ENCODE measurements around the gene MBD4.
"Not testable (repeated sequence)": the region's sequence is repeated elsewhere in the genome, so short reads cannot be mapped to it uniquely, and the experiment has no call there.

MBD4 gene

GRCh38 chr3:129417326-129417725 lies 22.4 kb downstream of the MBD4 start:
- peaks cover 5% of the 10 kb centered on the region; the same call in 1 of the 2 replicates for H3K4me1 ChIP-seq (ENCODE audit: insufficient read depth, low read length)
- no peaks in the 10 kb centered on the region; the same call in 1 of the 2 replicates for H3K9me3 ChIP-seq (ENCODE audit: control insufficient read depth, insufficient read depth, low read length)
- H3K9ac ChIP-seq (ENCODE audit: low read depth, low read length): no peak overlapping the region
- H3K36me3 ChIP-seq (ENCODE audit: insufficient read depth, low read length): no peaks in the 10 kb centered on the region

DNA sequence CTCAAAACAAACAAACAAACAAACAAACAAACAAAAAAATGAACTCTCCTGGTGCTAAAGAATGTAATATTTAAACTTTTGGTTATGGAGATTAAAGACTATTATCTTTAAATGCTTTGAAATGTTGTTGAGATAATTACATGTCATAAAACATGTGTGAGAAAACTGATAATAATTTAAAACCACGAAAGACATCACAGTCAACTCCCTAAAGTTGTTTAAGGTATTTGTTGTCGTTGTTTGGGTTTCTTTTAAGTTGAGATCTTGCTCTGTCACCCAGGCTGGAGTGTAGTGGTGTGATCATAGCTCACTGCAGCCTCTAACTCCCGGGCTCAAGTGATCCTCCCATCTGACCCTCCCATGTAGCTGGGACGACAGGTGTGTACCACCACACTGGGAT lies 23.3 kb downstream of the MBD4 start:
- H3K4me1 ChIP-seq (ENCODE audit: insufficient read depth, low read length): peaks cover 5% of the 10 kb centered on the region; the same call in 1 of the 2 replicates
- no peaks in the 10 kb centered on the region for H3K36me3 ChIP-seq (ENCODE audit: insufficient read depth, low read length)
- H3K9ac ChIP-seq (ENCODE audit: low read depth, low read length): no peak overlapping the region
- no peaks in the 10 kb centered on the region; the same call in 1 of the 2 replicates for H3K9me3 ChIP-seq (ENCODE audit: control insufficient read depth, insufficient read depth, low read length)

DNA sequence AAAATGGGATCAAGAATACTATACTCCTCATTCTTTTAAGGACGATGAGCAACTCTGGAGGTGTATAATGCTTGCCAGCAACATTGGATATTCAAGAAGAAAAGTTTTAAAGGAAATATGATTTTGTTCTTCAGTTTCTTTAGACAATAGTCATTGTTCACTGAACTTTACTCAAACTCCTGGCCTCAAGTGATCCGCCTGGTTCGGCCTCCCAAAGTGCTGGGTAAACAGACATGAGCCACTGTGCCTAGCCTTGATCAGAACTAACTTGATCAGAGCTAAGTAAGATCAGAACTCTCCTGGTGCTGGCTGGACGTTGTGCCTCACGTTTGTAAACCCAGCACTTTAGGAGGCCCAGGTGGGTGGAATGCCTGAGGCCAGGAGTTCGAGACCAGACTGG lies 23.9 kb downstream of the MBD4 start:
- Histone ChIP-seq H3K9ac (ENCODE audit: low read depth, low read length) (no peak overlapping the region), H3K9me3 (ENCODE audit: control insufficient read depth, insufficient read depth, low read length) (no peaks in the 10 kb centered on the region; the same call in 1 of the 2 replicates), H3K4me1 (ENCODE audit: insufficient read depth, low read length) (peaks cover 5% of the 10 kb centered on the region; the same call in 1 of the 2 replicates), H3K36me3 (ENCODE audit: insufficient read depth, low read length) (no peaks in the 10 kb centered on the region)

- no peaks in the 10 kb centered on the region; the same call in 1 of the 2 replicates for H3K9me3 ChIP-seq (ENCODE audit: control insufficient read depth, insufficient read depth, low read length)
- no peak overlapping the region for H3K9ac ChIP-seq (ENCODE audit: low read depth, low read length)
- no peaks in the 10 kb centered on the region for H3K36me3 ChIP-seq (ENCODE audit: insufficient read depth, low read length)
These were observed 24.4 kb downstream of the MBD4 start for GRCh38 chr3:129415378-129415777.

DNA sequence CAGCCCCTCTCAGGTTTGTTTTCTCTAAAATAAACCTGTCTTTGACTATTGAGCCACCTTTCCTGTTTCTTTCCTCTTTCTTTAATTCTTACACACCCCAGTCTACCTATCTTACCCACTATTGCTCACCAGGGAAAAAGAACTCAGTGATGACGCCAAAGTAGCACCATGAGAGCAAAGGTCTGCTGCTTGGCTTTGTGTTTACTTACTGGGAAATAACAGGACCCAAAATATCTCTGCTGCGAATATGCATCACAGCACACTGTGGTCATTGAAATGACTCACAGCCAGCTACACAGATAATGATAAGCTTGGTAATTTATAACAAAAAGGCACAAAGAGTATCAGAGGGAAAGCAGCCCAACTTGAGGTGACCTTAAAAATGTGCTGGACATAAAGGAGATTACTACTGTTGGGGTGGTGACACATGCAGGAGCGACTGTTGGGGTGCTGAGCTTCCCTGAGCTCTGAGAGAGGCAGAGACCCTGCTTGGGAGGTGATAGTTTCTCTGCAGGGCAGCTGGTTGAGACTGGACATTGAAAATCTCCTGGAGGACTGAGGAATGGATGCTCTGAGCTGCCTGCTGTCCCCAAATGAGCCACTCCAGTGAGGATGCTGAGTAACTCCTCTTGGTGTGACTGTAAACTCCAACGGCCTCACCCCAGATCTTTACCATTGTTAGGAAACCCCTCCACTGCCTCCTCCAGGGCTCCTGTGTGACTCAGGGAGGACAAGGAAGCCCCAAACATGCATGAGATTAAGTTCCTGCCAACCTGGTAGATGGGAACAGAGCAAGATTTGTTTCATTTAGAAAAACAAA lies 25.9 kb downstream of the MBD4 start:
- H3K4me1 ChIP-seq (ENCODE audit: insufficient read depth, low read length): peaks cover 5% of the 10 kb centered on the region; the same call in 1 of the 2 replicates
- no peak overlapping the region for H3K9ac ChIP-seq (ENCODE audit: low read depth, low read length)
- no peaks in the 10 kb centered on the region for H3K9me3 ChIP-seq (ENCODE audit: control insufficient read depth, insufficient read depth, low read length)
- H3K36me3 ChIP-seq (ENCODE audit: insufficient read depth, low read length): no peaks in the 10 kb centered on the region

More at GRCh38 chr3:129415378-129415777, 24.4 kb downstream of the MBD4 start:
- H3K4me1 ChIP-seq (ENCODE audit: insufficient read depth, low read length): peaks cover 5% of the 10 kb centered on the region; the same call in 1 of the 2 replicates

DNA sequence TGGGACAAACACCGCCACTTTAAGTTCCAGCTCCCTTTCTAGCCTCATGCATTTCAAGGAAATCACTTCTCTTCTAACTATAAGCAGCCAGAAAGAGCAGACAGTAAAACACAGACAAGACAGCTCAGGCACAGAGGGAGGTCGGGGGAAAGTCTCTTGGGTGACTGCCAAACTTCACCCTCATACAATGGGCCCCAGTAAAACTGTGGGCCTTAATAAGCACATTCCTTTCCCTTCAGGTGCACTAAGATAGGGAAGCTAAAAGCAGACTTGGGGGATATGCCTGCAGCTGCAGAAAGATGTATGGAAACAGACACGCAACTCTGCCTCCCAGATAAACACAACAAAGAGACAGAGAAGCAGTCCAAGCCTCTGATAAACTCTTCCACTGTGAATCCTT lies 26.5 kb downstream of the MBD4 start:
- H3K4me1 ChIP-seq (ENCODE audit: insufficient read depth, low read length); H3K9me3 ChIP-seq (ENCODE audit: control insufficient read depth, insufficient read depth, low read length); H3K9ac ChIP-seq (ENCODE audit: low read depth, low read length); H3K36me3 ChIP-seq (ENCODE audit: insufficient read depth, low read length): not testable (repeated sequence)

DNA sequence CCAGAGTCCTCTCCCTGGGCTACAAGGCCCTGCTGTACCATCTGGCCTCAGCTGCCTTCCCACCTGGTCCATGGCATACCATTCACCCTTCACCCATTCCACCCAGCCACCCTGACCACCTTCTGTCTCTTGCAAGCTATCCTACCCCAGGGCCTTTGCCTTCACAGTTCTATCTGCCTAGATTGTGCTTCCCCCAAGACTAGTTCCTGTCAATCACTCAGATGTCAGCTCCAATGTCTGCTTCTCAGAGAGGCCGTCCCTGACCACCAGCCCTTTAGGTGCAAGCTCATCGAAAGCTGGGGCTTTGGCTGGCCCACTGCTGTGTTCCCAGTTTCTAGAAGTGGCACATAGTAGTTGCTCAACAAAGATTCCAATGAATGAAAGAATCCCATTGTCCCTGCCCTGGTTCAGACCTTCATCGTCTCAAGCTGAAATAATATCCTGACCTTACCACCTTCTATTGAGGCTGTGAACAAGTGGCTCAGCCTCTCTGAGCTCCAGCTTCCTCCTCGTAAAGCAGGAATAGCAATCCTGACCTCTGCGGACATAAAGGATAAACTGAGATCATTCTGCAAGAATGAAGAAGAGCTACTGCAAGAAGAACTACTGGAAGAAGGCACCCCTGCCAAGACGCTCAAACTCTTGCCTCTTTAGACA lies 27.1 kb downstream of the MBD4 start:
- Histone ChIP-seq H3K36me3 (ENCODE audit: insufficient read depth, low read length) (no peaks in the 10 kb centered on the region), H3K4me1 (ENCODE audit: insufficient read depth, low read length) (no peaks in the 10 kb centered on the region), H3K9ac (ENCODE audit: low read depth, low read length) (no peak overlapping the region), H3K9me3 (ENCODE audit: control insufficient read depth, insufficient read depth, low read length) (no peaks in the 10 kb centered on the region)

- Histone ChIP-seq H3K9ac (ENCODE audit: low read depth, low read length) (no peak overlapping the region), H3K4me1 (ENCODE audit: insufficient read depth, low read length) (no peaks in the 10 kb centered on the region), H3K36me3 (ENCODE audit: insufficient read depth, low read length) (no peaks in the 10 kb centered on the region), H3K9me3 (ENCODE audit: control insufficient read depth, insufficient read depth, low read length) (no peaks in the 10 kb centered on the region)
These were observed 28.8 kb downstream of the MBD4 start for GRCh38 chr3:129410971-129411370.

DNA sequence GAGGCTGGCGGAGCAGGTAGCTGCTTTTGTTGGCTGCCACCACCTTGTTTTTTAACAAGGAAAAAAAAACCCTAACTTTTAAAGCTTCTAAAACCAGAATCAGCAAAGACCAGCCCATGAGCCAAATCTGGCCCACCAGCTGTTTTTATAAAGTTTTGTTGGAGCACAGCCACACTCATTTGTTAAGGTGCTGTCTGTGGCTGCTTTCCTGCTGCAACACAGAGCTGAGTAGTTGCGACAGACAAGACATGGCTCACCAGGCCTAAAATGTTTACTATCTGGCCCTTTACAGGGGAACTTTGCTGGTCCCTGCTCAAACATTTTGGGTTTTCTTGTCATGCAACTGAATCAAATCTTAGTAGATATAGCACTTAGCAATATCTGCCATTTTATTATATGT lies 30.2 kb downstream of the MBD4 start:
- Histone ChIP-seq H3K9me3 (ENCODE audit: control insufficient read depth, insufficient read depth, low read length) (no peaks in the 10 kb centered on the region), H3K36me3 (ENCODE audit: insufficient read depth, low read length) (no peaks in the 10 kb centered on the region), H3K9ac (ENCODE audit: low read depth, low read length) (no peak overlapping the region), H3K4me1 (ENCODE audit: insufficient read depth, low read length) (no peaks in the 10 kb centered on the region)

DNA sequence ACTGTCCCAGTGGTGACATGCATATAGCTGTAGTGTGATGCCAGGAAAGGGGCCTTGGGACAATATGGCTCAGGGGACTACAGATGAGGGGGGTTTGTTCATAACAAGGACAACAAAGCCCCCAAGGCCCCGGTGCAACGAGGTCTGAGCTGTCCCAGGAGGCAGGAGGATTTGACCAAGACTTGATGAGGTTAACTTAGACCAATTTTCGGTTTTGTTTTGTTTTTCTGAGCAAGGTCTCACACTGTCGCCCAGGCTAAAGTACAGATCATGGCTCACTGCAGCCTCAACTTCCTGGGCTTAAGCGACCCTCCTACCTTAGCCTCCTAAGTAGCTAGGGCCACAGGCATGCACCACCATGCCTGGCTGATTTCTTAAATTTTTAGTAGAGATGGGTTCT lies 35.1 kb downstream of the MBD4 start:
- no peaks in the 10 kb centered on the region for H3K36me3 ChIP-seq (ENCODE audit: insufficient read depth, low read length)
- no peaks in the 10 kb centered on the region for H3K9me3 ChIP-seq (ENCODE audit: control insufficient read depth, insufficient read depth, low read length)
- H3K4me1 ChIP-seq (ENCODE audit: insufficient read depth, low read length): no peaks in the 10 kb centered on the region
- H3K9ac ChIP-seq (ENCODE audit: low read depth, low read length): no peak overlapping the region

GRCh38 chr3:129404130-129404529 lies 35.6 kb downstream of the MBD4 start:
- H3K9me3 ChIP-seq (ENCODE audit: control insufficient read depth, insufficient read depth, low read length): no peaks in the 10 kb centered on the region
- H3K36me3 ChIP-seq (ENCODE audit: insufficient read depth, low read length): no peaks in the 10 kb centered on the region
- no peaks in the 10 kb centered on the region for H3K4me1 ChIP-seq (ENCODE audit: insufficient read depth, low read length)
- H3K9ac ChIP-seq (ENCODE audit: low read depth, low read length): no peak overlapping the region

DNA sequence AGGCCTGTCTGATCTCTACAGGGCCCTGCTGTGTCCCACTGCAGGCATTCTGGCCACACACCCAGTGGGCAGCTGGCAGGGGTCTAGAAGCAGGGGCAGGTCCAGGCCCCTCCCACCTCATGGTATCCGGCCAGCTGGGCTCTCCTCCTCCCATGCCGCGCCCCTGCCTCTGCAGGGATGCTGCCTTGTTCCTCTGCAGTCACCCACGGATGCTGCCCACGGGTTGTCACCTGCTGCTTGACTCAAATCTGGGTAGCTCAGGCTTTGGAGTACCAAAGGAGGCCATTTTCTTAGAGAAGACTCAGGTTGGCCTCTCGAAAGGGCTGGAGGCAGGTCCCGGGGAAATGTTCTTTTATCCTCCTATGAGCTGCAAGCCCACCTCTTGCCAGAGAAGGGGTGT lies 36.3 kb downstream of the MBD4 start:
- Histone ChIP-seq H3K9ac (ENCODE audit: low read depth, low read length) (no peak overlapping the region), H3K36me3 (ENCODE audit: insufficient read depth, low read length) (no peaks in the 10 kb centered on the region), H3K9me3 (ENCODE audit: control insufficient read depth, insufficient read depth, low read length) (no peaks in the 10 kb centered on the region), H3K4me1 (ENCODE audit: insufficient read depth, low read length) (no peaks in the 10 kb centered on the region)

DNA sequence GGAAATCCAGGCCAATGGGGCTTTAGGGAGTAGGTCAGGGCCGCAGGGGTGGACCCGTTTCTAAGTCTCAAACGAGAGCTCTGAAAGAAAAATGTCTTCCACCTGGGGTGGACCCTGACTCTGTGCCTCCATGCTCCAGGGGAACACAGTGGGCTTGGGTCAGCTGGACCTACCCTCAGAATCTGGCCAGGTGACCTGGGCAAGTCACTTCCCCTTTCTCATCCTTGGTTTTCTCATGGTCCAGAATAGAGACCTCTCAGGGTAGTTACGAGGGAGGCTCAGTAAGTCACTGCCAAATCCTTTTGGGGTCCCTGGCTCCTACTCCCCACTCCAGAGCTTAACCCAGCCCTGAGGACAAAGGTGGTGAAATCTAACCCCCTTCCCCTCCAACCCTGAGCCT lies 37.1 kb downstream of the MBD4 start:
- Histone ChIP-seq H3K9ac (ENCODE audit: low read depth, low read length) (no peak overlapping the region), H3K9me3 (ENCODE audit: control insufficient read depth, insufficient read depth, low read length) (no peaks in the 10 kb centered on the region), H3K4me1 (ENCODE audit: insufficient read depth, low read length) (no peaks in the 10 kb centered on the region), H3K36me3 (ENCODE audit: insufficient read depth, low read length) (no peaks in the 10 kb centered on the region)

GRCh38 chr3:129402210-129402609 lies 37.5 kb downstream of the MBD4 start:
- no peaks in the 10 kb centered on the region for H3K4me1 ChIP-seq (ENCODE audit: insufficient read depth, low read length)
- H3K9me3 ChIP-seq (ENCODE audit: control insufficient read depth, insufficient read depth, low read length): no peaks in the 10 kb centered on the region
- no peak overlapping the region for H3K9ac ChIP-seq (ENCODE audit: low read depth, low read length)

GRCh38 chr3:129399895-129400357 lies 39.8 kb downstream of the MBD4 start:
- Histone ChIP-seq H3K9me3 (ENCODE audit: control insufficient read depth, insufficient read depth, low read length) (no peaks in the 10 kb centered on the region), H3K9ac (ENCODE audit: low read depth, low read length) (peak overlapping the region; percentile 99; the same call in 1 of the 2 replicates), H3K36me3 (ENCODE audit: insufficient read depth, low read length) (peaks cover 11% of the 10 kb centered on the region), H3K4me1 (ENCODE audit: insufficient read depth, low read length) (no peaks in the 10 kb centered on the region)

More at GRCh38 chr3:129402210-129402609, 37.5 kb downstream of the MBD4 start:
- no peaks in the 10 kb centered on the region; the same call in 1 of the 2 replicates for H3K36me3 ChIP-seq (ENCODE audit: insufficient read depth, low read length)

Data from ES-I3 (cell line).